Stimulated activated CD8-positive, alpha-beta memory T cell treated with anti-CD3 and anti-CD28 coated beads, Interleukin-7, amount 100 ng/mL, for 1 hour (primary cell): Measurements from ENCODE around the gene NLRP4.

Experiments used
- DNase-seq, 2 donors: peaks; one replicate each; pipeline ENCODE4 v3.0.0-alpha.2; 2020; ENCODE audit warnings: low read depth in 2 of 2

Gene NLRP4

GRCh38 chr19:55836340-55836739, at the start of gene NLRP4:
NLRP4 (plus strand) TSS chr19:55836540; CDS start chr19:55852081, 15,541 bp downstream.
- no peak for DNase-seq

GRCh38 chr19:55795021-55795420, 41.3 kb upstream of the NLRP4 start:
- no peak for DNase-seq

GRCh38 chr19:55801416-55801815, 34.9 kb upstream of the NLRP4 start:
- no peak for DNase-seq

GRCh38 chr19:55802281-55802680, 34.1 kb upstream of the NLRP4 start:
- DNase-seq: no peak

GRCh38 chr19:55809381-55810058, 26.8 kb upstream of the NLRP4 start:
- no peak for DNase-seq

- DNase-seq: no peak
Observed at GRCh38 chr19:55811340-55811739, 25.0 kb upstream of the NLRP4 start.

GRCh38 chr19:55812449-55812848, 23.9 kb upstream of the NLRP4 start:
- no peak for DNase-seq

GRCh38 chr19:55813906-55814305, 22.4 kb upstream of the NLRP4 start:
- no peak for DNase-seq

- DNase-seq: no peak
Observed at GRCh38 chr19:55820037-55820436, 16.3 kb upstream of the NLRP4 start.

GRCh38 chr19:55830656-55831055, 5.7 kb upstream of the NLRP4 start:
- no peak for DNase-seq

GRCh38 chr19:55831846-55832245, 4.5 kb upstream of the NLRP4 start, which contains the start of gene NLRP11:
NLRP11 (minus strand) TSS chr19:55831999; CDS start chr19:55818174, 13,825 bp downstream.
- no peak for DNase-seq

GRCh38 chr19:55832676-55833075, 3.7 kb upstream of the NLRP4 start:
- DNase-seq: no peak

GRCh38 chr19:55838251-55838650, 1.9 kb downstream of the NLRP4 start:
- no peak for DNase-seq

- DNase-seq: no peak
Observed at GRCh38 chr19:55838906-55839305, 2.6 kb downstream of the NLRP4 start.

GRCh38 chr19:55855160-55855559, 18.8 kb downstream of the NLRP4 start:
- no peak for DNase-seq

- no peak for DNase-seq
Observed at GRCh38 chr19:55857149-55857548, 20.8 kb downstream of the NLRP4 start.

- no peak for DNase-seq
Observed at GRCh38 chr19:55857974-55858373, 21.6 kb downstream of the NLRP4 start.

- DNase-seq: no peak
Observed at GRCh38 chr19:55858401-55858800, 22.1 kb downstream of the NLRP4 start.

GRCh38 chr19:55858969-55859368, 22.6 kb downstream of the NLRP4 start:
- DNase-seq: no peak

- no peak for DNase-seq
Observed at GRCh38 chr19:55866521-55866920, 30.2 kb downstream of the NLRP4 start.

- no peak for DNase-seq
Observed at GRCh38 chr19:55867101-55867500, 30.8 kb downstream of the NLRP4 start.

- no peak for DNase-seq
Observed at GRCh38 chr19:55870736-55871135, 34.4 kb downstream of the NLRP4 start.

GRCh38 chr19:55877211-55877610, 40.9 kb downstream of the NLRP4 start:
- DNase-seq: no peak

GRCh38 chr19:55882626-55883025, 46.3 kb downstream of the NLRP4 start:
- no peak for DNase-seq
